SU-DHL-6 (cell line): ENCODE measurements around the gene TMEM9.

Experiments used
- H2AFZ ChIP-seq: fragments of 200-600 bp; sonication (generic); 2 replicates; pipeline ENCODE4 v1.6.1; 2014; ENCODE audit warnings: low read depth, mild to moderate bottlenecking, moderate library complexity, mixed read lengths, antibody characterized with exemption, low read length; ENCODE audit not compliant: severe bottlenecking
- H3F3A ChIP-seq: fragments of 200-600 bp; shearing (Covaris generic); 2 replicates; pipeline ENCODE4 v1.6.0; 2016; ENCODE audit warnings: antibody characterized with exemption, mild to moderate bottlenecking; ENCODE audit not compliant: insufficient read depth
- H3K27ac ChIP-seq: fragments of 200-600 bp; sonication (generic); 2 replicates; pipeline ENCODE4 v1.5.1; 2016; ENCODE audit warnings: low read depth, mild to moderate bottlenecking, low read length, moderate library complexity, mixed read lengths
- H3K27me3 ChIP-seq: fragments of 200-600 bp; sonication (generic), shearing (Covaris generic); 2 replicates; pipeline ENCODE4 v1.6.0; 2014; ENCODE audit warnings: mild to moderate bottlenecking, low read length
- H3K36me3 ChIP-seq: fragments of 200-600 bp; sonication (generic); 2 replicates; pipeline ENCODE4 v1.6.1; 2014; ENCODE audit warnings: mild to moderate bottlenecking, low read length, mixed read lengths
- H3K4me2 ChIP-seq: fragments of 300-600, 200-600 bp; shearing (Covaris generic), sonication (generic); 2 replicates; pipeline ENCODE4 v1.6.0; 2014; ENCODE audit warnings: low read length, low read depth, mild to moderate bottlenecking; ENCODE audit not compliant: poor library complexity, severe bottlenecking
- H3K4me3 ChIP-seq: fragments of 200-600 bp; sonication (generic); 2 replicates; pipeline ENCODE4 v1.5.1; 2014; ENCODE audit warnings: antibody characterized with exemption, low read length, mild to moderate bottlenecking, mixed read lengths; ENCODE audit not compliant: insufficient read depth, poor library complexity, severe bottlenecking
- H3K79me2 ChIP-seq: fragments of 200-600 bp; sonication (generic); 2 replicates; pipeline ENCODE4 v1.6.1; 2014; ENCODE audit warnings: mild to moderate bottlenecking, low read length, moderate library complexity; ENCODE audit not compliant: insufficient read depth
- H3K9ac ChIP-seq: fragments of 200-600 bp; sonication (generic); 2 replicates; pipeline ENCODE4 v1.7.0; 2014; ENCODE audit warnings: mild to moderate bottlenecking, low read length
- H3K9me2 ChIP-seq: fragments of 200-600 bp; sonication (generic); replicated peaks from 2 replicates; pipeline ENCODE4 v1.6.1; 2014; ENCODE audit warnings: low read length; ENCODE audit not compliant: insufficient read depth
- H3K9me3 ChIP-seq: fragments of 200-600 bp; sonication (generic); 2 replicates; pipeline ENCODE4 v1.6.1; 2014; ENCODE audit warnings: low read length, mixed read lengths; ENCODE audit not compliant: insufficient read depth
- H4K20me1 ChIP-seq: fragments of 200-600 bp; sonication (generic); 2 replicates; pipeline ENCODE4 v1.6.1; 2014; ENCODE audit warnings: low read depth, mild to moderate bottlenecking, antibody characterized with exemption, low read length, moderate library complexity, mixed read lengths
- EZH2phosphoT487 ChIP-seq: fragments of 200-600 bp; sonication (generic), shearing (Covaris generic); conservative IDR thresholded peaks from 2 replicates; pipeline ENCODE4 v1.6.1; 2018; ENCODE audit warnings: mild to moderate bottlenecking, antibody characterized with exemption, low read length, moderate library complexity, mixed read lengths
- TF ChIP-seq, protein P1 (sequence below): fragments of 200-600 bp; sonication (generic); IDR thresholded peaks from one replicate; pipeline ENCODE4 v1.5.1; 2017; ENCODE audit warnings: antibody characterized with exemption, mild to moderate bottlenecking, low read length, moderate library complexity; ENCODE audit not compliant: insufficient read depth, poor library complexity, severe bottlenecking

Gene TMEM9

GRCh38 chr1:201183753-201184152 lies 29.5 kb upstream of the TMEM9 start:
- Histone ChIP-seq H3K4me2 (no peak overlapping the region), H3K9ac (no peak overlapping the region), H4K20me1 (no peaks in the 10 kb centered on the region), H3K9me2 (no peaks in the 10 kb centered on the region), H2AFZ (no peak overlapping the region), H3F3A (no peaks in the 10 kb centered on the region), H3K4me3 (no peak overlapping the region), H3K27ac (no peak overlapping the region), H3K9me3 (no peaks in the 10 kb centered on the region), H3K79me2 (no peaks in the 10 kb centered on the region), H3K27me3 (no peaks in the 10 kb centered on the region), H3K36me3 (no peaks in the 10 kb centered on the region)
- TF ChIP-seq EZH2phosphoT487 = no peak
- TF ChIP-seq, protein P1, sequence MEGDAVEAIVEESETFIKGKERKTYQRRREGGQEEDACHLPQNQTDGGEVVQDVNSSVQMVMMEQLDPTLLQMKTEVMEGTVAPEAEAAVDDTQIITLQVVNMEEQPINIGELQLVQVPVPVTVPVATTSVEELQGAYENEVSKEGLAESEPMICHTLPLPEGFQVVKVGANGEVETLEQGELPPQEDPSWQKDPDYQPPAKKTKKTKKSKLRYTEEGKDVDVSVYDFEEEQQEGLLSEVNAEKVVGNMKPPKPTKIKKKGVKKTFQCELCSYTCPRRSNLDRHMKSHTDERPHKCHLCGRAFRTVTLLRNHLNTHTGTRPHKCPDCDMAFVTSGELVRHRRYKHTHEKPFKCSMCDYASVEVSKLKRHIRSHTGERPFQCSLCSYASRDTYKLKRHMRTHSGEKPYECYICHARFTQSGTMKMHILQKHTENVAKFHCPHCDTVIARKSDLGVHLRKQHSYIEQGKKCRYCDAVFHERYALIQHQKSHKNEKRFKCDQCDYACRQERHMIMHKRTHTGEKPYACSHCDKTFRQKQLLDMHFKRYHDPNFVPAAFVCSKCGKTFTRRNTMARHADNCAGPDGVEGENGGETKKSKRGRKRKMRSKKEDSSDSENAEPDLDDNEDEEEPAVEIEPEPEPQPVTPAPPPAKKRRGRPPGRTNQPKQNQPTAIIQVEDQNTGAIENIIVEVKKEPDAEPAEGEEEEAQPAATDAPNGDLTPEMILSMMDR = no peak

DNA sequence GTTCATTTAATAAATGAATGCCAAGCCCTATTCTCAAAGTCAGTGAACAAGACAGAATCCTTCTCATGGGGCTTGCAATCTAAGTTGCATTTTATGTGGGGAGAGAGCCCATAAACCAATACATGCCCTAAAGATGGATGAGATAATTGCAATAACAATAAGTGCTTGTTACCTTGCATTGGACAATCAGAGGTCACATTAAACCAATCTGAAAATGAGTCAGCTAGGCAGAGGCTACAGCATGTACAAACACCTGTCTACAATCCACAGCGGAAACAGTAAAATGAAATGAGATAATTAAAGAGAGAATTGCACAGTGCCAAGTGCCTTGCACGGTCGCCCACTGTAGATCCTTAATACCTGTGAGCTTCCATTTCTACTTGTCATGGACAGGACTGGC lies 28.9 kb upstream of the TMEM9 start:
- Histone ChIP-seq H3K79me2 (no peaks in the 10 kb centered on the region), H3F3A (no peaks in the 10 kb centered on the region), H3K4me3 (no peak overlapping the region), H3K9ac (no peak overlapping the region), H3K27me3 (no peaks in the 10 kb centered on the region), H3K27ac (no peak overlapping the region), H3K36me3 (no peaks in the 10 kb centered on the region), H3K4me2 (no peak overlapping the region), H3K9me2 (no peaks in the 10 kb centered on the region), H4K20me1 (no peaks in the 10 kb centered on the region), H2AFZ (no peak overlapping the region), H3K9me3 (no peaks in the 10 kb centered on the region)
- TF ChIP-seq, protein P1 = no peak
- TF ChIP-seq EZH2phosphoT487 = no peak

- Histone ChIP-seq H3K27me3 (no peaks in the 10 kb centered on the region), H3K36me3 (no peaks in the 10 kb centered on the region), H4K20me1 (no peaks in the 10 kb centered on the region), H3F3A (no peaks in the 10 kb centered on the region), H3K9me3 (no peaks in the 10 kb centered on the region), H3K9ac (no peak overlapping the region), H2AFZ (no peak overlapping the region), H3K4me3 (no peak overlapping the region), H3K4me2 (no peak overlapping the region), H3K9me2 (no peaks in the 10 kb centered on the region), H3K27ac (no peak overlapping the region), H3K79me2 (no peaks in the 10 kb centered on the region)
- TF ChIP-seq, protein P1 = no peak
- no peak for TF ChIP-seq EZH2phosphoT487
Measured at GRCh38 chr1:201181726-201182125, 27.5 kb upstream of the TMEM9 start.

GRCh38 chr1:201181323-201181722 lies 27.0 kb upstream of the TMEM9 start:
- no peak overlapping the region for H3K9ac ChIP-seq
- H3K27me3 ChIP-seq = no peaks in the 10 kb centered on the region
- H3K27ac ChIP-seq = no peak overlapping the region
- no peaks in the 10 kb centered on the region for H4K20me1 ChIP-seq
- H3K4me3 ChIP-seq = no peak overlapping the region
- no peaks in the 10 kb centered on the region for H3K36me3 ChIP-seq
- H2AFZ ChIP-seq = no peak overlapping the region
- no peaks in the 10 kb centered on the region for H3K9me3 ChIP-seq
- no peak overlapping the region for H3K4me2 ChIP-seq
- H3K9me2 ChIP-seq = no peaks in the 10 kb centered on the region
- TF ChIP-seq, protein P1 = no peak
- no peak for TF ChIP-seq EZH2phosphoT487
- H3K79me2 ChIP-seq = no peaks in the 10 kb centered on the region
- no peaks in the 10 kb centered on the region for H3F3A ChIP-seq
